ENCODE results near the gene NCKAP1. TPM values are rescaled to one million over a fixed set of nuclear protein-coding genes. Genes with fewer than 3 reads are reported as not detected.

The NCKAP1 gene
- polyA plus RNA-seq, 1 experiment: 58.0 TPM

DNA sequence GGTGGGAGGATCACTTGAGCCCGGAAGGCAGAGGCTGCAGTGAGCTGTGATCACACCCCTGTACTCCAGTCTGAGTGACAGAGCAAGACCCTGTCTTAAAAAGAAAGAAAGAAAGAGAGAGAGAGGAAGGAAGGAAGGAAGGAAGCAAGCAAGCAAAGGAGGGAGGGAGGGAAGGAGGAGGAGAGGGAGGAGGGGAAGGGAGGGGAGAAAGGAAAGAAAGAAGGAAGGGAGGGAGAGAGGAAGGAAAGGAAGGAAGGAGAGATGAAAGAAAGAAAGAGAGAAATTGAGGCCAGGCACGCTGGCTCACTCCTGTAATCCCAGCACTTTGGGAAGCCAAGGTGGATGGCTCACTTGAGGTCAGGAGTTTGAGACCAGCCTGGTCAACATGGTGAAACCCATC lies 2.3 kb upstream of the NCKAP1 start:
- Histone ChIP-seq H3K4me3 (ENCODE audit: low read depth, low read length) (no peak overlapping the region), H3K36me3 (ENCODE audit: control insufficient read depth, insufficient read depth, low read length) (no peaks in the 10 kb centered on the region), H3K27me3 (ENCODE audit: control insufficient read depth, insufficient read depth, low read length) (no peaks in the 10 kb centered on the region; the same call in 1 of the 2 replicates)
- CTCF ChIA-PET: no interaction called here
- POLR2A ChIA-PET: no interaction called here
- DNase-seq (ENCODE audit: low read depth): no peak
- TF ChIP-seq, protein P1, sequence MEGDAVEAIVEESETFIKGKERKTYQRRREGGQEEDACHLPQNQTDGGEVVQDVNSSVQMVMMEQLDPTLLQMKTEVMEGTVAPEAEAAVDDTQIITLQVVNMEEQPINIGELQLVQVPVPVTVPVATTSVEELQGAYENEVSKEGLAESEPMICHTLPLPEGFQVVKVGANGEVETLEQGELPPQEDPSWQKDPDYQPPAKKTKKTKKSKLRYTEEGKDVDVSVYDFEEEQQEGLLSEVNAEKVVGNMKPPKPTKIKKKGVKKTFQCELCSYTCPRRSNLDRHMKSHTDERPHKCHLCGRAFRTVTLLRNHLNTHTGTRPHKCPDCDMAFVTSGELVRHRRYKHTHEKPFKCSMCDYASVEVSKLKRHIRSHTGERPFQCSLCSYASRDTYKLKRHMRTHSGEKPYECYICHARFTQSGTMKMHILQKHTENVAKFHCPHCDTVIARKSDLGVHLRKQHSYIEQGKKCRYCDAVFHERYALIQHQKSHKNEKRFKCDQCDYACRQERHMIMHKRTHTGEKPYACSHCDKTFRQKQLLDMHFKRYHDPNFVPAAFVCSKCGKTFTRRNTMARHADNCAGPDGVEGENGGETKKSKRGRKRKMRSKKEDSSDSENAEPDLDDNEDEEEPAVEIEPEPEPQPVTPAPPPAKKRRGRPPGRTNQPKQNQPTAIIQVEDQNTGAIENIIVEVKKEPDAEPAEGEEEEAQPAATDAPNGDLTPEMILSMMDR (IDR thresholded peaks at IDR 0.05; ENCODE audit: insufficient read depth, low read depth, low read length): no peak

DNA sequence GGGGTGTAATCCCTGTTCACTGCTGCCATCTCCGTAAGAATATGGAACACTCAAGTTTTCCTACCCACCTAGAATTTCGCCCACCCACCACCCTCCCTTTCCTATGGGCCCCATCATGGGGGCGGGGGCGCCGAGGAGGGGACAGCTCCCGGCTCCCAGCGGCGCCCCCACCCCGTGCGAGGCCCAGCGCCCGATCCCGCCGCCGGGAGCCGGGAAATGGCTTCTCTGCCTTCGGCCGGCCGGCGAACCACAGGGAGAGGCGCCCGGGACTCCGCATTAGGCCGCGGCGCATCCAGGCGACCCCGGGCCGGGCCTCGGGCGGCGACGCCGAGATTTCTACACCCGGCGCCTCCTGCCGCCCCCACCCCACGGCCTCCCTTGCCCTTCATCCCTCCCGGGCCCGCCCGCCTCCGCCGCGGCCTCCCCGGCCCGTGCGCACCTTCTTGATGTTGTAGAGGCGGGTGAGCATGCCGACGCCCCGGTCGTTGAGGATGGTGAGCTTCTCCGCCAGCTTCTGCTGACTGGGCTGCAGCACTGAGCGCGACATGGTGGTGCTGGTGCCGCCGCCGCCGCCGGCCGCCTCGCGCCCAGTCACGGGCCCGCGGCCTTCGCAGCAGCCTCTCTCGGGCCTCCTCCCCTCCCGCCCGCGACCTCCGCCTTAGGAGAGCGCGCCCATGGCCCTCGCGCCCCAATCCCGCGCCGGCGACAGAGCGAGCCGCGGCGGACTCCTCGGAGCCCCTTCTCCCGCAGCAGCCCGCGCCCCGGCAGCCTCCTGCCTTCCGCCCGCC lies 510 bp downstream of the NCKAP1 start:
- CTCF ChIA-PET: interaction anchor here (0.5 to 0.7 kb wide), 2 partner anchors 219 to 433 kb away, joined by 4 read pairs; no protein-coding TSS in a partner anchor
- TF ChIP-seq, protein P1 (IDR thresholded peaks at IDR 0.05; ENCODE audit: insufficient read depth, low read depth, low read length): no peak
- H3K36me3 ChIP-seq (ENCODE audit: control insufficient read depth, insufficient read depth, low read length): no peaks in the 10 kb centered on the region
- H3K27me3 ChIP-seq (ENCODE audit: control insufficient read depth, insufficient read depth, low read length): no peaks in the 10 kb centered on the region; the same call in 1 of the 2 replicates
- peak overlapping the region; percentile 87 for H3K4me3 ChIP-seq (ENCODE audit: low read depth, low read length)
- DNase-seq (ENCODE audit: low read depth): no peak
- POLR2A ChIA-PET: interaction anchor here (0.6 to 0.7 kb wide), 2 partner anchors 68 to 120 kb away, joined by 4 to 9 read pairs; no protein-coding TSS in a partner anchor

DNA sequence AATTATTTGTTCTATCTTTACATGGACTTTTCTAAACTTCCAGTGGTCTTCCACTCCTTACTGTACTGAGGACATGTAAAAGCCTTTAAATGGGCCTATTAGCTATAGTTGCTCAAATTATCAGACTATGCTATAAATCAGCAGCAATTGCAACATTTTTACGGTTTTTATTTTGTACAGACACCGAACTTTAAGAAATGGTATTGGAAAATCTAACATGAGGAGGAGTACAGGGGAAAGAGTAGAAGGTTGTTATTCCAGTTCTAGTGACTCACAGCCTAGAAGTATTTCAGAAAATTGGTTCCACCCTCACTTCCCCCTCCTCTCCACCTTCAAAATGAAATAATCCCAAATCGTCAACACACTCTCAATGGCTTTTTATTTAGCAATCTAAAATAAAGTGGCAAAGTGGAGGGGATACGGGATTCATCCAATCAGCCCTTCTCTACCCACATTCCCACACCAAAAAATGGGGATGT lies 1.1 kb downstream of the NCKAP1 start:
- H3K36me3 ChIP-seq (ENCODE audit: control insufficient read depth, insufficient read depth, low read length): no peaks in the 10 kb centered on the region
- no peaks in the 10 kb centered on the region; the same call in 1 of the 2 replicates for H3K27me3 ChIP-seq (ENCODE audit: control insufficient read depth, insufficient read depth, low read length)
- CTCF ChIA-PET: interaction anchor here (0.5 kb wide), 1 partner anchor 432 kb away, joined by 4 read pairs; no protein-coding TSS in a partner anchor
- POLR2A ChIA-PET: interaction anchor here (0.7 kb wide), 1 partner anchor 119 kb away, joined by 9 read pairs; no protein-coding TSS in a partner anchor
- TF ChIP-seq, protein P1 (IDR thresholded peaks at IDR 0.05; ENCODE audit: insufficient read depth, low read depth, low read length): no peak
- H3K4me3 ChIP-seq (ENCODE audit: low read depth, low read length): peak overlapping the region; percentile 87
- no peak for DNase-seq (ENCODE audit: low read depth)

DNA sequence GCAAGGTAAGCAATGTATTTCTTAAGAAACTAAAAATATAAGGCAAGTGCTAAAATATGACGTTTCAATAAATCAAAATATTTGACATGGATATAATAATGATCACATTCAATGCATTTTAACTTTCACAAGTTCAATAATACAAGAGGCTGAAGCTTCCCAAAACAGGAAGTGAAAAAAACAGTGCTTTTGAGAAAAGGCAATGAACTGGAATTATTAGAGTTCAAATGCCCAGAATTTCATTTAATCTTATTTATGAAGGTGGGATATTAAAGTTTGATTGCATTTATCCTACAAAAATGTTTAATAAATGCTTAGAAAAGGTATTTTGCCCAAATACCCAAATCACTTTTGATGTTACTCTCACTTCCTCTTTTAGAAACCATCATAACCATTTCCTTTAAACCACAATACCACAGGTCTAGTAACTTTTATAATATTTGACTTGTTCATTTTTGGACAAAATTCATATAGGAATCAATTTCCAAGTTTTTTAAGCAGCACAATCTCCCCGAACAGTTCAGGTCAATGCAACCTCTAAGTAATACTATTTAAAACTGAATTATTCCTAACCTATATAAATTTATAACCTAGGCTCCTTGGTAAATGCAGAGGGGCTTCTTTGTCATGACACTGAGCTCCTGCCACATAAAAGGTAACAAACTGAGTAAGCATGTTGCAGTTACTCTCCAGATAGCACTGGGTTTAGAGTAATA lies 2.1 kb downstream of the NCKAP1 start:
- Histone ChIP-seq H3K4me3 (ENCODE audit: low read depth, low read length) (peak overlapping the region; percentile 87), H3K27me3 (ENCODE audit: control insufficient read depth, insufficient read depth, low read length) (no peaks in the 10 kb centered on the region; the same call in 1 of the 2 replicates), H3K36me3 (ENCODE audit: control insufficient read depth, insufficient read depth, low read length) (no peaks in the 10 kb centered on the region)
- ChIA-PET POLR2A (no interaction called here), CTCF (no interaction called here)
- no peak for DNase-seq (ENCODE audit: low read depth)
- TF ChIP-seq, protein P1 (IDR thresholded peaks at IDR 0.05; ENCODE audit: insufficient read depth, low read depth, low read length): no peak

Data from BJ (cell line).